ENCODE results near the gene TM9SF3.
"Not testable (repeated sequence)": the region's sequence is repeated elsewhere in the genome, so short reads cannot be mapped to it uniquely, and the experiment has no call there.

Gene TM9SF3

DNA sequence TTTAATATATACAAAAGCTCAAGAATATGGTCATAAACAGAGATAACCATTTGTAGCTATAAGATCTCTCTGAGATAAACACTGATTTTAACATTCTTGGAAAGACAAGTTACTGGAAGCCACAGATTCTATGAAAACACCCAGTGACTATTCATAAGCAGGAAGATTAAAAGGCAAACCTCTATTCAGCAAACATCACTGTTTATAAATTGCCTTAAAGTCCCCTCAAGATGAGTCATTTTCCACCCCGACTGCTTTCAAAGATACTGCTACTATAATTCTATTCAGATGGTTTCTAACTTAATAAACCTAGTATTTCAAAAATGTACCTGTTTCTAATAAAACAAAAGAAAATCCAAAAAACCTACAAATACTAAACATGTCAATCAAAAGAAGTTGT, 21.0 kb downstream of the TM9SF3 start:
- peak in 1 of 2 donors; percentile 5 for DNase-seq

- DNase-seq, result no peak
Measured at GRCh38 chr10:96560966-96561887, 25.6 kb downstream of the TM9SF3 start.

DNA sequence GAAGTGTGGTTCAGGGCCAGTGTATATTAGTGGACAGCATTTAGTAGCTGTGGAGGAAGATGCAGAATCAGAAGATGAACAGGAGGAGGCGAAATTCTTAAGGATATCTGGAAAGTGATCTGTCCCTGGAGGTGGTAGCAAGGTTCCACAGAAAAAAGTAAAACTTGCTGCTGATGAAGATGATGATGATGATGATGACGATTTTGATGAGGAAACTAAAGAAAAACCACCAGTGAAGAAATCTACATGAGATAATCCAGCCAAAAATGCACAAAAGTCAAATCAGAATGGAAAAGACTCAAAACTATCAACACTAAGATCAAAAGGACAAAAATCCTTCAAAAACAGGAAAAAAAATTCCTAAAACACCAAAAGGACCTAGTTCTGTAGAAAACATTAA, 26.3 kb downstream of the TM9SF3 start:
- DNase-seq, result no peak

DNA sequence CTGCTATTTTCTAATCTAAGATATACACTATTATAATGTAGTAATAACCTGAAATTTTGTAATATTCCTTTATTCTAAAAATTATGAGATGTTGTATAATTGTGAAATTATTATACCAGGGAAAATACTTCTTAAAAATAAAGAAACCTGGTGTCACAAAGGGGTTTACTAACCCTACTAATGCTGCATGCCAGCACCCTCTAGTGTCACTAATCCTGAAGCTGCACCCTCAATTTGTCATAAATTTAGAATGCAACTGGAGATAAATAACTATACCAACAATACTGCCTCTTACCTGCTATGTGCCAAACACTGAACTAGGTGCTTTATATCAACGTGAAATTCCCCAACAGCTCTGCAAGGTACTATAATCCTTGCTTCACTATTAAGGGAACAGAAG, 30.8 kb downstream of the TM9SF3 start:
- DNase-seq, result peak in 1 of 2 donors; percentile 30

GRCh38 chr10:96555330-96555729, 31.5 kb downstream of the TM9SF3 start:
- no peak for DNase-seq

DNA sequence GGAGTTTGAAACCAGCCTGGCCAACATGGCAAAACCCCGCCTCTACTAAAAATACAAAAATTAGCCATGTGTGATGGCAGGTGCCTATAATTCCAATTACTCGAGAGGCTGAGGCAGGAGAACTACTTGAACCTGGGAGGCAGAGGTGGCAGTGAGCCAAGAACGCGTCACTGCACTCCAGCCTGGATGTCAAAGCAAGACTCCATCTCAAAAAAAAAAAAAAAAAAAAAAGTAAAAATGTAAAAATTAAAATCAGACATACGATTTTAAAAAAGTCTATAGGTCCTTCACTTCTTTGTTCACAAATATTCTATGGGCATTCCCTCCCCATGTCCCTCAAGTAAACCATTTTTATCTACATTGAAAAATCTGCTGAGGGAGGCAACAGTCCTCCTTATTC, 38.2 kb downstream of the TM9SF3 start:
- no peak for DNase-seq

GRCh38 chr10:96545558-96545957, 41.3 kb downstream of the TM9SF3 start:
- DNase-seq, result not testable (repeated sequence)

GRCh38 chr10:96541921-96542320, 44.9 kb downstream of the TM9SF3 start:
- DNase-seq, result no peak

DNA sequence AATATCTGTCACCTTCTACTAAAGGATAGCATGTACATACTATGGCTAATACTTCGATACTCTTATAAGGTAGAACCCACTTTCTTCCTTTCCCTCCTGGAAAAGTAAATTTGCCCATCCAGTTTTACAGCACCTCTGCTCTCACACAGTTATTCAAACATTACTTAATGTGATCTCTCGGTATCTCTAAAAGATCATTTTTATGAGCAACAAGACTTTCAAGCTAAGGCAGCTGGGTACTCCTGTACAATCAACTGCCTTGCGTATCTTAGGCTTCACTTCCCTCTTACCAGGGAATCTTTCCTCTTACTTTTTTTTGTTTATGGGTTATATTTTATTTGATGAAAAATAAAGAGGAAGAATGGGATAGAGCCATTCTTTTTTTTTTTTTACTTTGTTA, 46.6 kb downstream of the TM9SF3 start:
- no peak for DNase-seq

DNA sequence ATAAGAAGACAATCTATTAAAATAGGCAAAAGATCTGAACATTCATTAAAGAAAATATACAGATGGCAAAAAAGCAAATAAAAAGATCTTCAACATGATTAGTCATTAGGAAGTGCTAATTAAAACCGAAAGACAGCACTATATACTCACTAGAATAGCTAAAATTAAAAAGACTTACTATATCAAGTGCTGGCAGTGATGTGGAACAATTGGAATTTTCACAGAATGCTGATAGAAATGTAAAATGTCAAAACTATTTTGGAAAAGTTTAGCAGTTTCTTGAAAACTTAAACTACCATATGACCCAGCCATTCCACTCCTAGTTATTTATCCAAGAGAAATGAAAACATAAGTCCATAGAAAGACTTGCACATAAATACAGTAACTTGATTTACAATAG, 48.1 kb downstream of the TM9SF3 start:
- DNase-seq, result no peak

GRCh38 chr10:96536129-96536528, 50.7 kb downstream of the TM9SF3 start:
- DNase-seq, result no peak

GRCh38 chr10:96532523-96532922, 54.3 kb downstream of the TM9SF3 start:
- DNase-seq, result no peak

DNA sequence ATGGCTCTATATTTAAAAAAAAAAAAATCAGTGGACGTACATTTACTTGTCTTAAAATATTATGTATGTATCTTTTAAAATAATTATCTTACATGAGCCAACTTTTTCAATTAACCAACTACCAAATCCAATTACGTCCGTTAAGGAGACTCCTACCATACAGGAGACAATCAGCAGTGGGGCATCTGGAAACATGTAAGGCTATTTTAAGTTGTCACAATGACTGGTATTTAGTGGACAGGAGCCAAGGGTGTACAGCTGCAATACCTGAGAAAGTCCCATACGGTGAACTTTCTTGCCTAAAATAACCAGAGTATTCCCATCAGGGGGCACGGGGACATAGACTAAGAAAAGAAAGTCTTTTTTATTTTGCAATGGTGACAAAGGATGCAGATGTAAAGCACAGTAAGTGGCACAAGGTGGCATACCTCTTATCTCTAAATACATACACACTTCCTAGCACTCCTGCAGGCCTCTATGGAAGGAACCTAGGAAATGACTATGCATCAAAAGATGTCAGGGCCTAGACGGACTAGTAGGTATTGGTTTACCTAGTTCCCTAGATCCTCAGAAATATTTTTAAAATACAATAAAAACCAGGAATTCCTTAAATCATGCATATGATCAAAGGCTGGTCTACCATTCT, 57.1 kb downstream of the TM9SF3 start:
- DNase-seq, result no peak

GRCh38 chr10:96524741-96525140, 62.1 kb downstream of the TM9SF3 start:
- DNase-seq, result no peak

DNA sequence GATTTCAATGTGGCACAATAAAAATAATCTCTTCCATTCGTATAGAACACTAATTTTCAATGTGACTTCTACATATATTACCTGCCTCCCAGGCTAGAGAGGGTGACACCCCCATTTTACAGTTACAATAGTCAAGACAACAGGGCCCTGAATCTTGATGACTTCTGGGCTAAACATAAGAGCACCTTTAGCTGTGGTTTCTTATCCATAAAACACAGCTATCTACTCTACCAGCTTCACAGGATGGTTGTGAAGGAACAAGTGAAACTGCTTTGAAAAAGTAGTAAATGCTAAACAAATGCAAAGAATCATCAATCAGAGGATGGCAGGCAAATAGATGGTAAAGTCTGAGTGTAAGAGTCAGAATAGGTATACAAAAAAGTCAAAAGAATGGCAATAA, 69.5 kb downstream of the TM9SF3 start:
- no peak for DNase-seq

GRCh38 chr10:96516337-96516736, 70.5 kb downstream of the TM9SF3 start:
- DNase-seq, result no peak

DNA sequence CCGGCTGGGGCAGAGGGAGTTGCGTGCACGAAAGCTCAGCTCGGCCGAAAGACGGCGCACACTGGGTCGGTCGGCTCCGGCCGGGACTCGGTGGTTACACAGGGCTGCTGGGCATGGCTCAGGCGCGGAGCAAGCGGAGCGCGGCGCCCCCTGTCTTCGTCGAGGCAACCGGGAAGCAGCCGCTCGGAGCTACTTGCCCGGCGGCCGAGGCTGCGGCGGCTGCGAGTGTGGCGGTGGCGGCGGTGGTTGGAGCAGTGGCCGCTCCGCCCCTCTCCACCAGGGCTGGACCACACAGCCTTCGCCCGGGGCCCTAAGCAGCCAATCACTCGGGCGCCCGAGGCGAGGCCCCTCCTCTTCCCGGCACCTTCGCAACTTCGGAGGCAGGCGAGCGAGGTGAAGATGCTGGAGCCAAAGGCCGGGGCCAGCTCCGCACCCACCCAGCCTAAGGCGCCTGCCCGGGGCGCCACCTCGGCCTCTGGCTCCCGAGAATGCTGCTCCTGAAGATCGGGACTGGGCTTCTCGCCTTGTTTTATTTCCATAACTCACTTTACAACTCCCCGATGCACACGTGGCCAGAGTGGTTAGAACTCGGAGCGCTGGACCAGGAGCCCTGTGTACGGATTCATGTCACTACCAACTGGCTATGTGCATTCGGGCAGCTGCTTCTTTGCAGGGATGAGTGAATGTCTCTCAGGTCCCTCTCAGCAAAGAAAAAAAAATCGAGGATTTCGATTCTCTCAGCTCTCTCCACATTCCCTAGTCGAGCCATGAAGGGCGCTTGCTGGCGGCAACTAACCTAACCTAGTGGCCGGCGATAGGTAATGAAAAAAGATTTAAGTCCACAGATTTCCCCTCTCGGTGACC, 72.9 kb downstream of the TM9SF3 start, which contains the start of gene TLL2:
Gene TLL2 (minus strand): TSS at position 229 of the 864 bp plus-strand sequence. CDS start 241 bp downstream, outside the sequence.
- peak; percentile 34 to 39 for DNase-seq

DNA sequence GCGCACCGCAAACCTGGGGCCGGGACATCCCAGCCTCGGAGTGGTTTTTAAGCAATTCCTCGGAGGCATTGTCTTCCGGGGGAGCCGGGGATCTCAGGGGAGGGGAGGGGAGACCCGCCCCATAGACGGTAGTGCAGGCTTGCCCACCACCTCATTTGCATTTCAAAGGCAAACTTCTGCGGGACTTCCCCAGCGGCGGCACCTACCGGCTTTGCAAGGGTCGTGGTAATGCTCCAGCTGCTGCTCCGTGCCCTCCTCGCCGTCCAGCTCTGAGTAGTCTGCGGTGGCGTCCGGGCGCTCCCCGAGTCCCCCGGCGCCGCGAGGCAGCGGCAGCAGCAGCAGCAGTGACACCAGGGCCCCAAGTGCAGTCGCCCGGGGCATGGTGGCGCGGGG, 73.5 kb downstream of the TM9SF3 start:
- no peak for DNase-seq

DNA sequence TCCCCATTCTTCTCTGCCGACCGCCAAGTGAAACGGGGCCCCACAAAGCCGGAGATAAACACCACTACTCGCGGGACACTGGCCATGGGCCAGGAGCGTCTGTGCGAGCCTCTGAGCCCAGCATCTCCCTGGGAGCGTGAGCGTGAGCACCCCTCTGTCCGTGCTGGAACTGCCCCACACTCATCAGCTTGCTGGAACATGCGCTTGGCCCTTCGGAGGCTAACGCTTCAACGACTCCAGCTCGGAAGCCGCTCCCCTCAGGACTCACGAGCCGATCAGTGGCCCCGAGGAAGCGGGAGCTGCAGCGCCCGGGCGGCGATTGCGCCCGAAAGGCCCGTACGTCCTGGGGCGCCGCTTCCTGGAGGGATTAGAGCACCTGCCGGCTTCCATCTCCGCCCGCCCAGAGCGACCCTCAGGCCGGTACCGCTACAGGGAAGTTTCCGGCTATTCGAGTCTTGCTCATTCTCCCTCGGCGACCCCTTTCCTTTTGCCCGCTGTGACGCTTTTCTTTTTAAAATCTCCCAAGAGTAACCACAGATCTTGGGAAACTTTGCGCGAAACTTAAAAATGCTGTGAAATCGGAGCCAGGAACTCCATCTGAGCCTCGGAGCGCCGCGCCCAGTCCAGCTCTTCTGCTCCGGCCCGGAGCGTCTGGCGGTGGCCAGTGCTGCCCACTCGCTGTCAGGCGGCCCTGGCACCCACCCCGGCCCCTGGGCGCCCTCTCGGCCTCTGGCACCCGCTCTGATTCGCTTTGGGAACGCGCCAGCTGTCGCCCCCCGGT, 74.1 kb downstream of the TM9SF3 start:
- no peak for DNase-seq

- no peak for DNase-seq
Measured at GRCh38 chr10:96511044-96511945, 75.5 kb downstream of the TM9SF3 start.

DNA sequence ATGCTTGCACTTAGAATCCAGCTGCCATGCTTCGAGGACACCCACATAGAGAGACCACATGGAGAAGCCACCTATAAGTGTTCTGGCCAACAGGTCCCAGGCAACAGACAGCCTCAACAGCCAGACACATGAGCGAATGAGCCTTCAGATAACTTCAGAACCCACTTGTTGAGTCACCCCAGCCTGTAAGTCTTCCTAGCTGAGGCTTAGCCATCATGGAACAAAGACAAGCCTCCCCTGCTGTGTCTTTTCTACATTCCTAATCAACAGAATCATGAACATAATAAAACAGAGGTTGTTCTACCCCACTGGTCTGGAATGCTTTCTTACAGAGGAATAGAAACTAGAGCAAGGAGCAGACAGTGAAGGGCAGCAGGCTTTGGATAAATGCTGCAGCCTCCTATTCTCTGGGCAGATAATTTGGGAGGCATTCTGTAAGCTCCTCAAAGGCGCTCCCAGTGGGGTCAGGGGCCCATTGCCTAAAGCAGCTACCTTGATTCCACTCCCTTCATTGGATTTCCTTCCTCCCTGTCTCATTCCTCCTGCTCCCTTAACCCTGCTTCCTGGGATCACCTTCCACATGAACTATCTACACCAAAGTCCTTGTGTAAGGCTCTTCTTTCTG, 77.7 kb downstream of the TM9SF3 start:
- no peak for DNase-seq

Measured in bone marrow (tissue), 2 donors.